Activated CD4-positive, alpha-beta T cell treated with anti-CD3 and anti-CD28 coated beads, Interleukin-10, Interleukin-2, amounts not matched to agents 100 ng/mL and 50 ng/mL, durations not matched to agents 16 hours and 8 hours (primary cell): ENCODE results near the gene CACNB4.
"Not testable (repeated sequence)": the region's sequence is repeated elsewhere in the genome, so short reads cannot be mapped to it uniquely, and the experiment has no call there.

Source experiments
- DNase-seq: peaks from one replicate; pipeline ENCODE4 v3.0.0-alpha.2; 2020

CACNB4 gene

DNA sequence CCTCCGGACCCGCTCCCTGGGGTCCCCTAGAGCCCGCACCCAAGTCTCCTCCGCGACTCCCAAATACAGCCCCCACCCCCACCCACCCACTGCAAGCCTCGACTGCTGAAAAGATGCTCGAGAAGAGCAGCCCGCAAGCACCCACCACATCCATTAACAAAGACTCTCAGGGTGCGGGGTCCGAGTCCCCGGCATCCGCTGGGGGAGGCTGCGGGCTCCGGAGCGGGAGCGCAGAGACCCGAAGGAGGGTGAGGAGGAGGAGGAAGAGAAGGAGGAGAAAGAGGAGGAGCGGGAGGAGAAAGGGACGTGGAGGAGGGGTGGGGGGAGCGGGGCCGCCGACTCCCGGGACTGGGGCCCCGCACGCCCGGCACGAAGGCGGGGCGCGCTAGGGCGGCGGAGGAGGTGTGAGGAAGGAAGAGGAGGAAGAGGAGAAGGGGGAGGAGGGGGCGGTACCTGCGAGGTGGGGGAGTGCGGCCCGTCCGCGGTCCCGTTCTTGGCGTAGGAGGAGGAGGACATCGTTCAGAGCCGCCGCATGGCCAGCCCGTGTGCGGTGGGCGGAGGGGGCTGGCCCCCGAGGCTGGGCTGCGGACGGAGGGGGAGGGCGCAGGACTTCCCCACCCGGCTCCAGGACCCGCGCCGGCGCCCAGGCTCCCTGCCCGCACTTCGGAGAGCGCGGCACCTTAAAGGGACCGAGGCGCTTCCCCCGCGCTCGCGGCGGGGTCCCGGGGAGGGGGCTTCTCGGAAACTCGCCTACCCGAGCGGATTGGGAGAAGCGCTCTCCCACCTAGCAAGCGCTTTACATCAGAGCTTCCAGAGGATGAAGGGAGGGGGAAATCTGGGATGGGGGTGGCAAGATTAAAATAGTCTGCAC, at the start of gene CACNB4:
Gene CACNB4 (minus strand): TSS at position 549 of the 871 bp plus-strand sequence.
- DNase-seq: no peak

DNA sequence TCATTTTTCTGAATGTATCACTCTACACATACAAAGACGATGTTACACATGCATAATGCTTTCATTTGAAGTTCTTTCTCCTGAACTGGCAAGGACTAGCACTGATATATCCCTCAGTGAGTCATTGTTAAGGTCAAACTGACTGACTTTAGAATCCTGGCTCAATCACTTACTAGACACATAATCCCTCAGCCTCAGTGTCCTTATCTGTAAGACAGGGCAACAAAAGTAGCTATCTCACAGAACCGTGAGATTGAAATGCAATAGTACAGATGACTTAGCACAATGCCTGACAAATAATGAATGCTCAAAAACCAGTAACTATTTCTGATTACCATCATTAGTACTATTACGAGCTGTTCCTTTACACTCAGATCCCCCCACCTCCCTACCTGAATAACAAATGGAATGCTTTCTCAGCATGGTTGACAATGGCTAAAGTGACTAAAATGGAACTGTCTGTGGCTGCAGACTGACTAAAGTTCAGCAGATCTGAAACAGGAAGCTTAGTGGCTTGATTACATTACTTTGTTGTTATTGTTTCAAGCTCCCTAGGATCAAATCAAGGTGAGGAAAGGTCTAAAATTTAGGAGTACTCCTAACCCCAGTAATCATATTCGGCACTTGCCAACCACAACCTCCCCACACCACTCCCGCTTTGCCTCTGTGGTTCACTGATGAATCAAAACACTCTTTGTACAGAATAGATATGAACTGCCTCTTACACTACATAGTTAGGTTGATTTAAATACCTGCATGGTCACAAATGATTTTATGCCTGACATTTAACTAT, 35.8 kb upstream of the CACNB4 start:
- DNase-seq: peak; percentile 84

GRCh38 chr2:152132306-152132705, 33.5 kb upstream of the CACNB4 start:
- DNase-seq: no peak

DNA sequence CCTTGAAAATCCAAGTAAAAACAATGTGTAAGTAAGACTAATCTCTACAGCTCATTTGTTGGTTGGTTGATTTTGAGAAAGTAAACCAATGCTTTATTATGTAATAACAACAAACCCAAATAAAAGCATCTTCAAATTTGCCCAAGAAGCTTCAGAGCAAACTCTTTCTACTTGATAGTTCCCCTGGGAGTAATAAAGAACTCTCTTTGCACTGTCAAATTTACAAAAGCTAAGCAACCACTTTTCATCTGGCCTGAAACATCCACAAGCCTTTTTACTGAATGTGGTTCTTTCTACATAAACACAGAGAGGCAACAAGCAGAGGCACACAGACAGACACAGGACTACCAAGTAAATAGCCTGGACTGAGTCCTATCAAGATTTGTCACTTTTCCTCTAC, 28.8 kb upstream of the CACNB4 start:
- no peak for DNase-seq

DNA sequence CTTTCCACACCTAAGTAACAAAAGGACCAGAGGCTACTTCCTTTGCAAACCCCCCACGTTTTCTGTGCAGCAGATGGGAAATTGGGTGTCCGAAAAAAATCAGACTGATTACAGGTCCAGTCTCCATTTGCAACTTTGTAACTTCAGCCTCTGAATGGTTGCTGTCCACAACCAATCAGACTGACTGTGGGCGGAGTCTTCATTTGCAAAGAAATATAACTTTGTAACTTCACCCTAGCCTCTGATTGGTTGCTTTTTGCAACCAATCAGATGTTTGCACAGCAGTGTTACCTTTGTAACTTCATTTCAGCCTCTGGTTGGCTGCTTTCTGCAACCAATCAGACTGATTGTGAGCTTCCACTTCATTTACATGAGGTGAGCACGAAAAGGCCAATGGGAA, 27.8 kb upstream of the CACNB4 start:
- DNase-seq: no peak

DNA sequence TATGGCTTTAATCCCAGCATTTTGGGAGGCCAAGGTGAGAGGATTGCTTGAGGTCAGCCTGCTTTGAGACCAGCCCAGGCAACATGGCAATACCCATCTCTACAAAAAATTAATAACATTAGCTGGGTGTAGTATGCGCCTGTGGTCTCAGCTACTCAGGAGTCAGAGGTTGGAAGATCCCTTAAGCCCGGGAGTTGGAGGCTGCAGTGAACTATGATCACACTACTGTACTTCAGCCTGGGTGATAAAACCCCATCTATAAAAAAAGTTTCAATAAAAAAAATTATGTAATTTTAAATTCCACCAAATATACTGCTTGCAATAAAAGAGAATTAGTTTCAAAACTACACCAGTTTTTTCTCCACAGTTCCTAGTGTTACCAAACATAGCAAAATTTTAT, 23.3 kb upstream of the CACNB4 start:
- no peak for DNase-seq

DNA sequence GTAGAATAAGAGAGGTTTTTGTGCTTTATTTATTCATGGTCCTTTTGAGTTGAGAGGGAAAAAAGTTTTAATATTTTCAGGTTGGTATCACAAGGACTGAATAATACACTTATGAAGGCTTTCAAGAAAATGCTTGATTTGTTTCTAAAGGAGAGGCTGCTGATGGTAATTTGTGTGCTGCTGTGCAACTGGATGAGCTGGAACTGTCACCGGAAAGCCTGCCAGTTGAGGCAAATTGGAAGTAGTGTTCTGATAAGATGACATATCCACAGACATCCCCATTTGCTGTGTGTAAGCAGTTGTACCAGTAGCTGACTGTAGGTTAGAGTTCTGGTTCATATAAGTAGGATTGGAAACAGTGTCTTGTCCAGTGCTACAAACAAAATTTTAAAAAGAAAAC, 21.6 kb upstream of the CACNB4 start:
- DNase-seq: no peak

- no peak for DNase-seq
Observed at GRCh38 chr2:152115952-152116351, 17.1 kb upstream of the CACNB4 start.

- no peak for DNase-seq
Observed at GRCh38 chr2:152114366-152114765, 15.5 kb upstream of the CACNB4 start.

DNA sequence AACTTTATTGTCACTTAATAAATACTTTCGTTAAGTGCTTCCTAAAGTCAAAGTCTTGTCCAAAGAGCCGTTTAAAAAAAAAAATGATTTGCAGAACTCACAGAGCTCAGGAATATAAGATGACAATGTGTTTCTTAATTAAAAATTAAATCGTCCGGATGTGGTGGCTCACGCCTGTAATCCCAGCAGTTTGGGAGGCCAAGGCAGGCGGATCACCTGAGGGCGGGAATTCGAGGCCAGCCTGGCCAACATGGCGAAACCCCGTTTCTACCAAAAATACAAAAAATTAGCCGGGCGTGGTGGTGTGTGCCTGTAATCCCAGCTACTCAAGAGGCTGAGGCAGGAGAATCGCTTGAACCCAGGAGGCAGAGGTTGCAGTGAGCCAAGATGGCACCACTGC, 8.3 kb upstream of the CACNB4 start:
- not testable (repeated sequence) for DNase-seq

DNA sequence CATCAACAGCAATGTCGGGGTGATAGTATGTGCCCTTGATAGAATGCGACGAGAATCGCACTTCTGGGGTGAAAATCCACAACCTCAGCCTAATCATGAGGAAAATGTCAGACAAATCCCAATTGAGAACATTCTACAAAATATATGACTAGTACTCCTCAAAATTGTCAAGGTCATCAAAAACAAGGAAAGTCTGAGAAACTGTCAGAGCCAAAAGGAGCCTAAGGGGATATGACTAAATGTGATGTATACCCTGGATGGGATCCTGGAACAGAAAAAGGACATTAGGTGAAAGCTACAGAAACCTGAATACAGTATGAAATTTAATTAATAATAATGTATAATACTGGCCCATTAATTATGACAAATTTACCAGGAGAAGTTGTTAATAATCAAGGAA, 7.6 kb upstream of the CACNB4 start:
- no peak for DNase-seq

- no peak for DNase-seq
Observed at GRCh38 chr2:152103271-152103670, 4.4 kb upstream of the CACNB4 start.

DNA sequence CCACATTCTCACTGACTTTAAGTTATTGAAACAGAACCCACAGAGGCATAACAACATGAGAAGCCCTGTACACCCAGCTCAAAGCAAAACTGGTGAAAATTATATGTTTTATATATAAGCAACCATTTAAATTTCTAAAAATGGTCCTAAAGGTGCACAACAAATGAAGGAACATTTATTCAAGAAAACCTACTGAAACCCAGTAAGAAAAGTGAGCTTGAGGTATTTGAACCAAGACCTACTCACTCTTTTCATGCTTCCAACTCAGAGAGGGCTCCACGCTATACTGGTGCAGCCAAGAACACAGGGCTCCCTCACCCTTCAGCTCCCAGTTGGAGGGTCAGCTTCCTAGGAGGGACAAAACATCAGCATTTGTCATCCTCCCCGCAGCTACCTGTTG, 2.1 kb upstream of the CACNB4 start:
- DNase-seq: no peak

DNA sequence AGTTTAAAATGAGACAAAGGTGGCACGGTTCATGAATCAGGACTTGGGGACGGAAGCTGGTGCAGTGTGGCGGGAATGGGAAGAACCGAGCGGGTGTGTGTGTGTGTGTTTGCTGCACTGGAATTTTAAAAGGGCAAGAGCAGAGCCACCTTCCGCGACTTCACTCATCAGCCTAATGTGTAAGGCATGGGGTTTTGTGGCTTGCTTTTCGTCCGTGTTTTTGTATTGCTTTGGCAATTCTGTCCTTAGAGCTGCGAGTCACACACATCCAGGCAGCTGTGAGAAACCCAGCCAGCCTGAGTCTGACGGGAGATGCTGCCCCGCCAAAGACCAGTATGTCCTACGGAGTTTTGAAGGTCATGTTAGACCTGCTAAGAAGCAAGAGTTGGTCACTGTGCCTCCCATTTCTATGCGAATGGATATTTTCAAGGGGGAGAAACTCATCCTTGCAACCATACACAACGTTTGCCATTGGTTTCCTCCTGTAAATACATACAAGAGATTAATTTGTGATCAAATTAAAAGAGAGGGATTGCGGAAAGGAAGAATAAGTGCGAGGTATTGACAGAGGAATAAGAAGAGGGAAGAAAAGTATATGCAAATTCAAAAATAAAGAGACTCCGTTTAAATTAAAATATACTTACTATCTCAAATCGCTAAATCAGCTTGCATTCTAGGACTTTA, 665 bp upstream of the CACNB4 start:
- DNase-seq: no peak

- DNase-seq: no peak
Observed at GRCh38 chr2:152097801-152098495, 896 bp downstream of the CACNB4 start.

- DNase-seq: no peak
Observed at GRCh38 chr2:152097290-152097800, 1.5 kb downstream of the CACNB4 start.

DNA sequence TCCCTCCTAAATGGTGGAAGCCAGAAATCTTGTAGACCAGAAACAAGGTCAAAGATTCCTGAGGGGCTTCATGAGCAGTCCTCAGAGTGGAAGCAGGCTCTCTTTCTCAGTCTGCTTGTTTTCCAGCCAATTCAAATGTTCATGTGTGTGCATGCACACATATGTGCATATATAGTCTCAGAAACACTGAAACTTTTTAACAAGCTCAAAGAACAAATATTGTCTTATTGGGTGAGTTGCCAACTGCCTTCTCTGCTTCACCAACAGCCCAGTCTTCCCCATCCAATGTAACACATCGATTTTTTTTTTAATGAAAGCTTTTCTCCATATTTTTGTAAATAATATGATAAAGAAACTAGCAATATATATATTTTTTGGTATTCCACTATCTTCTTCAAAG, 3.7 kb downstream of the CACNB4 start:
- no peak for DNase-seq

GRCh38 chr2:152094014-152094413, 4.8 kb downstream of the CACNB4 start:
- no peak for DNase-seq

- DNase-seq: no peak
Observed at GRCh38 chr2:152093464-152093863, 5.4 kb downstream of the CACNB4 start.

DNA sequence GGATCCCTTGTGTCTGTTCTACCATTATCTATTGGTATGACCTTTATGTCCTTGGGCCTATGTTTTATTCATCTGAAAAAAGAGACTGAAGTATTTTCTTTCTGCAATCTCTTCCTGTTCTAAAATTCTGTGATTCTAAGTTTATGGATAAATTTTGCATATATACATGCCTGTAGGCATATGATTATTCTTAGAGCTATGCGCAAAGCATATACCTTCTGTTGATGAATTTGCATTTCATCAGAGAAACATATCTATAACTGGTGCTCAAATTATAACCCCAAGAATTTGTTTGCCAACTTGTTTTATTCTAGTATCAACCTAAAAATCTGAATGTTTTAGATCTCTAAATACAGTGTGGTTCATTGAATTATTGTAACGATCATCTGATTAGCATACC, 6.7 kb downstream of the CACNB4 start:
- DNase-seq: no peak

GRCh38 chr2:152090726-152091125, 8.1 kb downstream of the CACNB4 start:
- not testable (repeated sequence) for DNase-seq

- no peak for DNase-seq
Observed at GRCh38 chr2:152089238-152089637, 9.6 kb downstream of the CACNB4 start.

- DNase-seq: no peak
Observed at GRCh38 chr2:152088006-152088405, 10.8 kb downstream of the CACNB4 start.
